GM23338 (cell line): ENCODE results near the gene FLNB. TPM values are rescaled to one million over a fixed set of nuclear protein-coding genes. Genes with fewer than 3 reads are reported as not detected.
A peak's percentile ranks its signal among the peaks of the same experiment; 100 is the strongest.

ENCODE experiments used
- ATAC-seq: fragments of 200-7000 bp; cut with Tn5 transposase; 3 replicates; pipeline ENCODE4 v1.9.1; 2020
- DNase-seq: peaks from one replicate; pipeline ENCODE4 v3.0.0-alpha.2; 2015; ENCODE audit warnings: low spot score
- H2AFZ ChIP-seq: fragments of 200-600 bp; sonication (generic); 2 replicates; pipeline ENCODE4 v1.8.0; 2016; ENCODE audit warnings: antibody characterized with exemption, mild to moderate bottlenecking, moderate library complexity
- H3F3A ChIP-seq: fragments of 200-600 bp; sonication (generic); replicated peaks from 2 replicates; pipeline ENCODE4 v1.8.0; 2017; ENCODE audit warnings: antibody characterized with exemption, mixed run types, low read depth
- H3K27ac ChIP-seq: fragments of 200-600 bp; sonication (generic); 2 replicates; pipeline ENCODE4 v1.6.1; 2016; ENCODE audit warnings: low read depth
- H3K27me3 ChIP-seq: fragments of 200-600 bp; sonication (generic); 2 replicates; pipeline ENCODE4 v1.8.0; 2016; ENCODE audit warnings: mild to moderate bottlenecking, mixed run types, moderate library complexity; ENCODE audit not compliant: insufficient read depth
- H3K36me3 ChIP-seq: fragments of 200-600 bp; sonication (generic); 2 replicates; pipeline ENCODE4 v1.8.0; 2016; ENCODE audit warnings: mild to moderate bottlenecking; ENCODE audit not compliant: insufficient read depth
- H3K4me1 ChIP-seq: fragments of 200-600 bp; sonication (generic); 2 replicates; pipeline ENCODE4 v1.8.0; 2016; ENCODE audit warnings: mild to moderate bottlenecking, moderate library complexity; ENCODE audit not compliant: insufficient read depth
- H3K4me2 ChIP-seq: fragments of 200-600 bp; sonication (generic); 2 replicates; pipeline ENCODE4 v1.7.1; 2017; ENCODE audit warnings: mixed run types
- H3K4me3 ChIP-seq: fragments of 200-600 bp; sonication (generic); 2 replicates; pipeline ENCODE4 v1.6.1; 2016; ENCODE audit warnings: mixed run types
- H3K79me2 ChIP-seq: fragments of 200-600 bp; sonication (generic); replicated peaks from 2 replicates; pipeline ENCODE4 v1.8.0; 2017; ENCODE audit warnings: mild to moderate bottlenecking; ENCODE audit not compliant: insufficient read depth
- H3K9me2 ChIP-seq: fragments of 200-600 bp; sonication (generic); 2 replicates; pipeline ENCODE4 v1.8.0; 2017; ENCODE audit not compliant: insufficient read depth
- H4K20me1 ChIP-seq: fragments of 200-600 bp; sonication (generic); replicated peaks from 2 replicates; pipeline ENCODE4 v1.8.0; 2017; ENCODE audit warnings: mild to moderate bottlenecking; ENCODE audit not compliant: insufficient read depth
- H3K27ac Mint-ChIP-seq: 2 replicates; pipeline ENCODE4 v1.8.0; 2020; ENCODE audit warnings: inconsistent platforms, mild to moderate bottlenecking, moderate library complexity, mixed read lengths
- H3K27me3 Mint-ChIP-seq: 3 replicates; pipeline ENCODE4 v1.8.0; 2022; ENCODE audit warnings: low read depth, mild to moderate bottlenecking, moderate library complexity, mixed read lengths, inconsistent platforms; ENCODE audit not compliant: insufficient read depth, poor library complexity
- H3K36me3 Mint-ChIP-seq: 3 replicates; pipeline ENCODE4 v1.8.0; 2021; ENCODE audit warnings: low read depth, mild to moderate bottlenecking, inconsistent platforms, moderate library complexity, mixed read lengths
- H3K4me1 Mint-ChIP-seq: 3 replicates; pipeline ENCODE4 v1.8.0; 2020; ENCODE audit warnings: mild to moderate bottlenecking, inconsistent platforms, mixed read lengths
- H3K4me3 Mint-ChIP-seq: 3 replicates; pipeline ENCODE4 v1.8.0; 2021; ENCODE audit warnings: moderate library complexity, mild to moderate bottlenecking, inconsistent platforms, mixed read lengths
- H3K9me3 Mint-ChIP-seq: 3 replicates; pipeline ENCODE4 v1.8.0; 2020; ENCODE audit warnings: moderate library complexity, mild to moderate bottlenecking, inconsistent platforms, mixed read lengths
- CTCF ChIP-seq, 2 experiments: fragments of 200-600 bp in 1 of 2; sonication (generic) in 1 of 2; conservative IDR thresholded peaks; 2 replicates each; pipeline versions ENCODE4 v1.5.1 to v1.6.1; 2016 to 2017; ENCODE audit warnings: antibody characterized with exemption in 2 of 2, low read depth in 2 of 2, mild to moderate bottlenecking in 2 of 2, moderate library complexity in 1 of 2
- EZH2 ChIP-seq: fragments of 200-600 bp; sonication (generic); IDR thresholded peaks from one replicate; pipeline ENCODE4 v1.8.0; 2017; ENCODE audit warnings: antibody characterized with exemption, mild to moderate bottlenecking, low read depth; ENCODE audit not compliant: unreplicated experiment
- EZH2phosphoT487 ChIP-seq: fragments of 200-600 bp; sonication (generic); IDR thresholded peaks from one replicate; pipeline ENCODE4 v1.8.1; 2018; ENCODE audit warnings: antibody characterized with exemption; ENCODE audit not compliant: unreplicated experiment
- JUNB ChIP-seq: IDR thresholded peaks from one replicate; pipeline ENCODE4 v1.6.1; 2016; ENCODE audit warnings: antibody characterized with exemption; ENCODE audit not compliant: unreplicated experiment
- POLR2AphosphoS5 ChIP-seq: IDR thresholded peaks from 2 replicates; pipeline ENCODE4 v1.6.1; 2016; ENCODE audit warnings: antibody characterized with exemption, low read depth
- REST ChIP-seq: IDR thresholded peaks from one replicate; pipeline ENCODE4 v1.6.1; 2018; ENCODE audit warnings: antibody characterized with exemption; ENCODE audit not compliant: unreplicated experiment
- ZNF114 ChIP-seq: fragments of 250-450 bp; sonication (Bioruptor Pico); IDR thresholded peaks from 2 replicates; pipeline ENCODE4 v1.5.0; 2020; ENCODE audit warnings: mild to moderate bottlenecking, moderate library complexity
- ZNF331 ChIP-seq: fragments of 250-450 bp; sonication (Bioruptor Pico); IDR thresholded peaks from 2 replicates; pipeline ENCODE4 v1.5.0; 2020; ENCODE audit warnings: low read depth, mild to moderate bottlenecking, moderate library complexity
- polyA plus RNA-seq: library from polyadenylated mRNA; unstranded; fragments of >200 nt; fragmentation: Nextera tagmentation; extraction: Ambion mirVana; gene quantifications from 2 replicates; pipeline ENCODE4 v1.2.1, GENCODE V29; 2016
- total RNA-seq: library from RNA; depleted of rRNA; stranded (reverse); fragments of >200 nt; shearing (Covaris generic); gene quantifications from 2 replicates; pipeline ENCODE4 v1.2.3, GENCODE V29; 2014
- TF ChIP-seq, protein P1 (sequence below): IDR thresholded peaks from 2 replicates; pipeline ENCODE4 v1.6.1; 2016; ENCODE audit warnings: antibody characterized with exemption

The FLNB gene
- total and polyA plus RNA-seq, 2 experiments from 2014 or later = 39.7 to 179 TPM

GRCh38 chr3:58021962-58022361, 13.7 kb downstream of the FLNB start (continued):
- no peak for TF ChIP-seq CTCF (conservative IDR thresholded peaks at IDR 0.05; ENCODE audit: low read depth in 2 of 2)
- TF ChIP-seq EZH2phosphoT487 = no peak
- TF ChIP-seq, protein P1, sequence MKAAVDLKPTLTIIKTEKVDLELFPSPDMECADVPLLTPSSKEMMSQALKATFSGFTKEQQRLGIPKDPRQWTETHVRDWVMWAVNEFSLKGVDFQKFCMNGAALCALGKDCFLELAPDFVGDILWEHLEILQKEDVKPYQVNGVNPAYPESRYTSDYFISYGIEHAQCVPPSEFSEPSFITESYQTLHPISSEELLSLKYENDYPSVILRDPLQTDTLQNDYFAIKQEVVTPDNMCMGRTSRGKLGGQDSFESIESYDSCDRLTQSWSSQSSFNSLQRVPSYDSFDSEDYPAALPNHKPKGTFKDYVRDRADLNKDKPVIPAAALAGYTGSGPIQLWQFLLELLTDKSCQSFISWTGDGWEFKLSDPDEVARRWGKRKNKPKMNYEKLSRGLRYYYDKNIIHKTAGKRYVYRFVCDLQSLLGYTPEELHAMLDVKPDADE = no peak
- TF ChIP-seq POLR2AphosphoS5 = no peak
- no peak for TF ChIP-seq EZH2
- TF ChIP-seq REST = no peak
- no peak for TF ChIP-seq ZNF331 (CRISPR knock-in tag)

DNA sequence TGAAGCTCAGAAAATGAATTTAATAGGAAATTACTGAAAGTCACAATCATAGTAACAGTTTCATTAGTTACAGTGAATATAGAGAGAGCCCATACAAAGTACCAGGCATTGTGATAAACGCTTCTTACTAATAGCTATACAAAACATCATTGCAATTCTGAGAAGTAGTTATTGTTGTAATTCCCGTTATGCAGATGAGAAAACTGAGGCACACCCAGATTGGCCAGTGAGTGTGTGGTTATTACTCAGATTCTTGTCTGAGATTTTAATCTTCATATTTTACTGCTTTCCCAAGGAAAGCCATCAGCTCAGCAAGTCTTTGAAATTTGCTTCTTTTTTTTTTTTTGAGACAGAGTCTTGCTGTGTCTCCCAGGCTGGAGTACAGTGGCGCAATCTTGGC, 14.3 kb downstream of the FLNB start:
- Histone ChIP-seq H3F3A (peaks cover 11% of the 10 kb centered on the region), H3K27ac (peak overlapping the region; percentile 85), H4K20me1 (peaks cover 4% of the 10 kb centered on the region), H3K79me2 (peaks cover 96% of the 10 kb centered on the region), H3K4me1 (peaks cover 79% of the 10 kb centered on the region), H3K27me3 (no peaks in the 10 kb centered on the region), H3K9me2 (no peaks in the 10 kb centered on the region), H3K4me2 (peak overlapping the region; percentile 44), H3K4me3 (no peak overlapping the region), H3K36me3 (no peaks in the 10 kb centered on the region), H2AFZ (no peak overlapping the region)
- Mint-ChIP-seq H3K36me3 (no peaks in the 10 kb centered on the region), H3K27me3 (peaks cover 12% of the 10 kb centered on the region), H3K9me3 (no peaks in the 10 kb centered on the region), H3K27ac (peak overlapping the region; percentile 65), H3K4me1 (peaks cover 78% of the 10 kb centered on the region), H3K4me3 (no peak overlapping the region)
- ATAC-seq (no peak), DNase-seq (no peak)
- TF ChIP-seq ZNF331 (CRISPR knock-in tag) = no peak
- TF ChIP-seq JUNB = no peak
- no peak for TF ChIP-seq ZNF114 (CRISPR knock-in tag)
- no peak for TF ChIP-seq EZH2
- TF ChIP-seq EZH2phosphoT487 = no peak
- TF ChIP-seq REST = no peak
